IPS-NIHi11 (cell line): ENCODE measurements around the gene FAXC.

ENCODE experiments used
- DNase-seq: peaks from one replicate; pipeline ENCODE4 v3.0.0; 2012; ENCODE audit warnings: mixed read lengths, low spot score

The FAXC gene

DNA sequence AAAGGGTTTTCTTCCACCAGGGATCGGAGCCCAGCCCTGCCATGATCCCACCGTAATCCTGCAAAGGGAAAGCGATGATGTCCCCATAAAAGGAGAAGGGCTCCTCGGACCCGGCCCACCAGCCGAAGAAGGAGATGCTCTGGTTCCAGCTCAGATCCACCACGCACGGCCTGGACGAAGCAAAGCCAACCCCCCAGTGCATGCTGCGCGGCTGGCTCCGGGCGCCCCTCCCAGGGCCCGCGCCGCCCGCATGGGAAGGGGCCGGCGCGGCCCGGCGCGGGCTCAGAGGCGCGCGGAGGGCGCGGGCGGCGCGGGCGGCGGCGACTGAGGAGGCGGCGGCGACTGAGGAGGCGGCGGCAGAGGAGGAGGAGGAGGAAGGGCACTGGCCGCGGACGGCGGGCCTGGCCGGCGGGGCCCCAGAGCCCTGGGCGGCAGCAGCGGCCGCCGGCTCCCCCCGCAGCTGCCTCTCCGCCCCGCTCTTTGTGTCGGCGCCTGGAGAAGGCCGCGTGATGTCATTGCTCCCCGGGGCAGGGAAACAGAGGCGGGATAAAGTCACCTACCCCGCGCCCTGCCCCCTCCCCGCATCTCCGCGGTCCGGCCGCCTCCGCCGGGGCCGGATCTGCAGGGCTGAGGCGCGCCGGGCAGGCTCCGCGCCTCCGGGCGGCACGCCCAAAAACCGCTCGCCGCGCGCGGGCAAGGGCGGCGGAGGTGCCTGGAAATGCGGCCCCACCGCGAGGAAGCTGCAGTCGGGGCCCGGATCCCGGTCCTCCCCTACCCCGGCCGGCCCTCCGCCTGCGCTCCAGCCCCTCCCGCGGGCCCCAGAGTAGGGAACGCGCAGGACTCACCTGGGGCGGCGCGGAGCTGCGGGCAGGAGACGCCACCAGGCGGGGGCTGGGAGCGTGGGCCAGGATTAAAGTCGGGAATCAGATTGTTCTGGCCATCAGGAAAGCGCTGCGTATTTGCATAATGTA lies at the start of gene FAXC:
Gene FAXC, minus strand, starts transcription at position 504 of the 971 bp plus-strand sequence. Its CDS starts 302 bp downstream, at position 202.
- DNase-seq = peak; percentile 80

- no peak for DNase-seq
These were observed 47.8 kb upstream of the FAXC start for GRCh38 chr6:99397287-99397686.

GRCh38 chr6:99393698-99394531 lies 44.4 kb upstream of the FAXC start, which contains the start of gene COQ3:
Gene COQ3 (minus strand): TSS chr6:99394195. CDS start chr6:99394179, 16 bp downstream.
- peak; percentile 97 for DNase-seq

GRCh38 chr6:99393366-99393697 lies 43.9 kb upstream of the FAXC start:
- no peak for DNase-seq

DNA sequence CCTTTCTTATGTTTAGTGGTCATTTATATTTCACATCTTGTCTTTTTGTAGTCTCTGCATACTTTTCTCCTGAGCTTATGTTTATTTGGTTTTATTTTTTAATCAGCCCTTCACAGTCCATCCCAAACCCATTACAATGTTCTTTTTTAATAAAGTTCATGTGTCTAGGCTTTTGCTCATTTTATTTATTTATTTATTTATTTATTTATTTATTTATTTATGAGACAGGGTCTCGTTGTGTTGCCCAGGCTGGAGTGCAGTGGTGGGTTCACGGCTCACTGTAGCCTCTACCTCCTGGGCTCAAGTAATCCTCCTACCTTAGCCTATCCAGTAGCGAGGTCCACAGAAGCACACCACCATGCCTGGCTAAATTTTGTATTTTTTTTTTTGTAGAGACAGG lies 41.4 kb upstream of the FAXC start:
- no peak for DNase-seq

DNA sequence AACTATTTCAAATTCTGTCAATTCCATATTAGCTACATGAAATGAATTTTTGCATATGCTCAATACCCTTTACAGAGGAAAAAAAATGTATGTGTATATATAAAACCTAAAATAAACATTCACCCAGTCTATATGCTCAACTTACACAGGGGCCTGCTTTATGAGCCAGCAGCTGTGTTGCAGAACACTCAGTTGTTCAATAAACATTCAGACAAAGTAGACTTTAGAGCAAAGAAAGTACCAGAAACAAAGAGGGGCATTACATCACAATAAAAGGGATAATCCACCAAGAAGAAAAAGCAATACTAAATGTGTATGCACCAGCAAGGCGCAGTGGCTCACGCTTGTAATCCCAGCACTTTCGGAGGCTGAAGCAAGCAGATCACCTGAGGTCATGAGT lies 35.0 kb upstream of the FAXC start:
- no peak for DNase-seq

DNA sequence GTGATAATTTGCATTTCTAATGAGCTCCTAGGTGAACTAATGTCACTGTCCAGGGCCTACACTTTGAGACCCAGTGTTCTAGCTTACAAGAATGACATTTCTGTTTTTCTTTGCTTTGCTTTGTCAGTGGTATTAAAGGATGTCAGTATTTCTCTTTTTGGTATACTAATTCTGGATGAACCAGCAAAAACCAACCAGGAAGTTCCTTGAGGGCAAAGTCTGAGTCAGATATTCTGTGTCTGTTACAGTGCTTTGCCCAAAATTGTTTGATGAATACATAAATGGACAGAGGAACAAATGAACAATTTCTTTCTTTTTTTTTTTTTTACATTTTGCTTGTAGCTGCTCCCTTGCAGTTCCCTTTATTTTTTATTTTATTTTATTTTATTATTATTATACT lies 29.2 kb upstream of the FAXC start:
- no peak for DNase-seq

- DNase-seq = peak; percentile 59
These were observed 20.1 kb upstream of the FAXC start for GRCh38 chr6:99369533-99369932.

GRCh38 chr6:99366852-99367251 lies 17.4 kb upstream of the FAXC start:
- DNase-seq = no peak

- DNase-seq = no peak
These were observed 14.6 kb upstream of the FAXC start for GRCh38 chr6:99364026-99364425.

DNA sequence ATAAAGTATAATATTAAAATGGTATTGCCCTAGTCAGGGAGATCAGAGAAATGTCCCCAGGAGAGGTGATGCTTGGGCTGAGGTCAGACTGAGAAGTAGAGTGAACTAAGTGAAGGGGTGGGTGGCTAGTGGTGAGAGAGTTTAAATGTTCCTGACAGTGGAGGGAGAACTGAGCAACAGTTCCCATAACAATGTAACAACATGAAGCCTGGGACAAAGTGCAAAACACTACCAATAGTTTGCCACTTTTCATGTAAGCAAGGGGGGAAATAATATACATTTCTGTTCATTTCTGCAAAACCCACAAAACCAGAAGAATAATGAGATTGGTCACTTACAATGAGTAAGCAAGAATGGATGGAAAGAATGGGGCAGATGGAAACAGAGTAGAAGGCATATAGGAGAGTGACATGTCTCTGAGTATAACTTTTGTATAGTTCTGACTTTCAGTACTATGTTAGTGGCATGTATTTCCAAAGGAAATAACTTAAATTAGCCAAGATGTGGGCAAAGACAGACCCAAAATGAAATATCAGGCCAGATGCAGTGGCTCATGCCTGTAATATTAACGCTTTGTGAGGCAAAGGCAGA lies 13.3 kb upstream of the FAXC start:
- DNase-seq = no peak

DNA sequence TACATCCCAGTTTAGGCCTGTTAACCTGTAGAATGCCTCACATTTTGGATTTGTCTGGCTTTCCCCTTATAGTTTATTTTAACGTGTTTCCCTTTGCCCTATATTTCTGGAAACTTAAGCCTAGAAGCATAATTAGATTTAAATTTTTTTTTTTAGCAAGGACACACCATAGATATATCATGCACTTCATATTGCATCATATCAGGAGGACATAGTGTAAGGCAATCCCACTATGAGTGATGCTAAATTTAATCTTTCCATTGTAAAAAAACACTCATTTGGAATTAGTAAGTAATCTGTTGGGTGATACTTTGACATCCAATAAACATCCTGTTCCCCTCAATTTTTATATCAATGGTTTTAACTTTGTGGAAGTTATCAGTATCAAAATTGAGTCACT lies 10.3 kb upstream of the FAXC start:
- DNase-seq = no peak

DNA sequence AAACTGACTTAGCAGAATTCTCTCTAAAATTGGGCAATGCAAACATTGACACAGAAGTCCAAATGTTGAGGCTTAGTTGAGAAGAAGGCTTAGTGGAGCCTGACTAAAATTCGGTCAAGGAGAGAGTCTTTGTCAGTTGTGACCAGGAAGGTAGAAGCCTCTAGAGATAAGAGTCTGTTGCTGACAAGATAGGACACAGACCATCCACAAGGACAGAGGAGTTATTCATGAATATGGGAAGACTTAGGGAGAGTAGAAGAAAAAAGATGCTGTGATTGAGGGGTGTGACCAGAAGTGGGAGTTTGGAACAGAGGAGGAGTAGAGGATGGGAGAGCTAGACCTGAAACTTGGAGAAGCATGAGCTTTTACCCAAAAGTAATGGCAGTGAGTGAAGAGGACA lies 7.2 kb upstream of the FAXC start:
- no peak for DNase-seq

GRCh38 chr6:99354983-99355382 lies 5.5 kb upstream of the FAXC start:
- no peak for DNase-seq

DNA sequence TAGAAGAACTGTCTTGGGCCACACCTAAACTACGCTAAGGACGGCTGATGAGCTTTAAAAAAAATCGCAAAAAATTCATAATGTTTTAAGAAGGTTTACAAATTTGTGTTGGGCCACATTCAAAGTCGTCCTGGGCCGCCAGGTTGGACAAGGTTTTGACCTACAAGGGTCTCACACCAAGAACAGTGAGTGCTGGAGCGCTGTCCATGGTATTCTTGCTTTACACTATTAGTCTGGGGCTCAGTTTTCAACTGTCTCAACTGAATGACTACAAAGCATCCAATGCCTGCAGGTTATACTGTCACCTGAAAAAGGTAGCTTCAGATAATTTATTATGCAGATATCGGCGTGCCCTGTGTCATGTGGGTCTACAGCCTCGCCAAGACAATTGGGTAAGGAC lies 3.7 kb upstream of the FAXC start:
- DNase-seq = peak; percentile 43

GRCh38 chr6:99350573-99350972 lies 1.1 kb upstream of the FAXC start:
- DNase-seq = no peak

DNA sequence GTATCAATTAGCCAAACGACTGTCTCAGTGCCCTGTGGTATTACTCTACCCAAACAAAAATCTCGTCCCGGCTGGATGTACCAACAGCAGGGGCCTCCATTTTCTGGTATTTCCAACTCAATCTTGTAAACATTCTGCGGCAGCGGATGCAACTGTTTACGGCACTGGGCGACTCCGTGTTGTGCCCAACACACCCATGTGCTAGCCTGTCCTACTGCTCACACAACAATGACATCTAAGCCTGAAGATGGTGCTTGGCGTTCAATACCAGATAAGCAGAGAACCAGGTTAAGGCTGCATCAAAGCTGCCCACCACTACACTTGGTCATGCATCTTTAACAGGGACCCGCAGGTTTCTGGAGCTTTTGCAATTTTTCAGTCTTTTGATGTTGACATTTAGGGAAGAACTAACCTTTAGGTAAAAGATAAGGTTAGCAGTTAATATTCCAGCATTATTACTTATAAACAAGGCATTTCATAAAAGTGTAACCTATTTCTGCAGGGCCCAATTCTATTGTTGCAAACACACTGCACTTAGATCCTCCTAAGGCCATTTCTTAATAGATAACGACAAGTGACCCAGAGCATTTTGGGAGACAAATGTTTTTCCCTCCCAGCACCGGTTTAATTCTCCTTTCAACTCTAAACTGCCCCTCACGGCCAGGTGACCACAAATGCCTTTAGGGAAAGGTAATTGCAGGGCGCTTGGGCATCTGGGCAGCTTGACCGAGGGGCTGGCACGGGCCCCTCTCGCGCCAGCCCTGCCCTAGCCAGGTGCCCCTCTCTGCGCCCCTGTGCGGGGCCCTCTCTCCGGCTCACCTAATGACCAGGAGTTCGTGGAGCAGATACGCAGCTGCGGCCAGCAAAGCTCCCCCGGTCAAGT lies 945 bp downstream of the FAXC start:
- DNase-seq = no peak

GRCh38 chr6:99347804-99348203 lies 1.7 kb downstream of the FAXC start:
- DNase-seq = no peak

- no peak for DNase-seq
These were observed 2.9 kb downstream of the FAXC start for GRCh38 chr6:99346595-99346994.

GRCh38 chr6:99345164-99345563 lies 4.3 kb downstream of the FAXC start:
- no peak for DNase-seq

DNA sequence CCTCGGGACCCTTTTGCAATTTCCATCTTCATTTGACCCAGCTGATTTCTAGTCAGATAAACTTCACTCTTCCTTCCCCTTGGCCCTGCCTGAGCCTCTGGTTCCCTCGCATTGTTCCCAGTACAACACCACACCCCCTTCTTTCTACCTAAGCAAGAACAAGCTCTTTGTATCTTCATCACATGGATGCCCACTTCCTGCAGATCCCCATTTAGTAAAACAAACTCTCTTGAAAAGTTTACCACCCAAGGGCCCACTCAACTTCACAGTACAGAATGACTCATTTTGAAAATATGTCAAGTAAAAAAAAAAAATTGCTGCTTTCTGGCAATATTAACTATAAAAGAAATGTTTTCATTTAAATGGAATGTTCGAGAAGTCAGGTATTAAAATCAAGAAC lies 5.2 kb downstream of the FAXC start:
- peak; percentile 24 for DNase-seq
